Activated naive CD8-positive, alpha-beta T cell treated with anti-CD3 and anti-CD28 coated beads, Interleukin-2, amount 10 ng/mL, durations not matched to agents 7 days and 5 days (primary cell): Measurements from ENCODE around the gene TMEM208. TPM values are rescaled to one million over a fixed set of nuclear protein-coding genes. Genes with fewer than 3 reads are reported as not detected.

Experiments
- ATAC-seq: fragments of 150-1000 bp; cut with Tn5 transposase; one replicate; pipeline ENCODE4 v1.10.0; 2021; ENCODE audit warnings: low read depth, moderate library complexity
- POLR2A ChIA-PET: fragments of 350-600 bp; sonication (Branson Sonifier 250); formaldehyde crosslinking; loops from one replicate; lab custom pipeline; 2021; ENCODE audit warnings: antibody characterized with exemption; lab: Charles Lee
- DNase-seq: peaks from one replicate; pipeline ENCODE4 v3.0.0; 2021
- H3K27ac Mint-ChIP-seq: one replicate; pipeline ENCODE4 v1.8.0; 2022; ENCODE audit warnings: mild to moderate bottlenecking, mixed read lengths
- H3K27me3 Mint-ChIP-seq: one replicate; pipeline ENCODE4 v1.8.0; 2022; ENCODE audit warnings: mild to moderate bottlenecking, moderate library complexity, mixed read lengths
- H3K36me3 Mint-ChIP-seq: one replicate; pipeline ENCODE4 v1.8.0; 2021; ENCODE audit warnings: mild to moderate bottlenecking, mixed read lengths
- H3K4me1 Mint-ChIP-seq: one replicate; pipeline ENCODE4 v1.8.0; 2021; ENCODE audit warnings: mixed read lengths
- H3K4me3 Mint-ChIP-seq: one replicate; pipeline ENCODE4 v1.8.0; 2022; ENCODE audit warnings: mild to moderate bottlenecking, moderate library complexity, mixed read lengths
- H3K9me3 Mint-ChIP-seq: one replicate; pipeline ENCODE4 v1.8.0; 2021; ENCODE audit warnings: mixed read lengths
- total RNA-seq, 2 experiments: library from RNA; stranded (reverse); gene quantifications; one replicate each; pipeline ENCODE4 v1.2.3, GENCODE V29; 2021

TMEM208 gene
- total RNA-seq, 2 experiments from 2014 or later, result 30.3 to 30.5 TPM

- H3K4me3 Mint-ChIP-seq, result no peak overlapping the region
- H3K36me3 Mint-ChIP-seq, result no peaks in the 10 kb centered on the region
- no peaks in the 10 kb centered on the region for H3K9me3 Mint-ChIP-seq
- H3K27ac Mint-ChIP-seq, result no peak overlapping the region
- H3K4me1 Mint-ChIP-seq, result peaks cover 3% of the 10 kb centered on the region
- DNase-seq (no peak), ATAC-seq (no peak)
- POLR2A ChIA-PET, result interaction anchor here (1.0 kb wide), 1 partner anchor 19 kb away, joined by 4 read pairs; the partner anchor contains the start of gene TMEM208
- no peaks in the 10 kb centered on the region for H3K27me3 Mint-ChIP-seq
These were observed 19.5 kb upstream of the TMEM208 start for GRCh38 chr16:67207249-67208091.

- H3K4me3 Mint-ChIP-seq, result no peak overlapping the region
- peaks cover 3% of the 10 kb centered on the region for H3K4me1 Mint-ChIP-seq
- POLR2A ChIA-PET, result interaction anchor here (0.6 to 1.4 kb wide), 3 partner anchors 10 to 29 kb away, joined by 3 to 4 read pairs (median 3); no protein-coding TSS in a partner anchor
- no peak overlapping the region for H3K27ac Mint-ChIP-seq
- no peak for DNase-seq
- no peak for ATAC-seq
- H3K36me3 Mint-ChIP-seq, result no peaks in the 10 kb centered on the region
- no peaks in the 10 kb centered on the region for H3K9me3 Mint-ChIP-seq
- H3K27me3 Mint-ChIP-seq, result no peaks in the 10 kb centered on the region
These were observed 18.6 kb upstream of the TMEM208 start for GRCh38 chr16:67208154-67208896.

GRCh38 chr16:67209565-67209964 is 17.4 kb upstream of the TMEM208 start:
- Mint-ChIP-seq H3K36me3 (no peaks in the 10 kb centered on the region), H3K27ac (no peak overlapping the region), H3K4me3 (no peak overlapping the region), H3K9me3 (no peaks in the 10 kb centered on the region), H3K4me1 (peaks cover 3% of the 10 kb centered on the region), H3K27me3 (no peaks in the 10 kb centered on the region)
- POLR2A ChIA-PET, result interaction anchor here (1.1 to 1.4 kb wide), 2 partner anchors 17 to 27 kb away, joined by 3 to 5 read pairs; partner anchors contain the start of gene TMEM208
- no peak for DNase-seq
- ATAC-seq, result no peak

GRCh38 chr16:67210069-67210937 is 16.6 kb upstream of the TMEM208 start:
- Mint-ChIP-seq H3K36me3 (no peaks in the 10 kb centered on the region), H3K4me1 (peaks cover 3% of the 10 kb centered on the region), H3K27me3 (no peaks in the 10 kb centered on the region), H3K4me3 (no peak overlapping the region), H3K27ac (no peak overlapping the region), H3K9me3 (no peaks in the 10 kb centered on the region)
- DNase-seq, result no peak
- ATAC-seq, result no peak
- POLR2A ChIA-PET, result interaction anchor here (1.1 to 1.4 kb wide), 2 partner anchors 16 to 27 kb away, joined by 3 to 5 read pairs; partner anchors contain the start of gene TMEM208

GRCh38 chr16:67211674-67212073 is 15.3 kb upstream of the TMEM208 start:
- POLR2A ChIA-PET, result no interaction called here
- H3K27me3 Mint-ChIP-seq, result no peaks in the 10 kb centered on the region
- ATAC-seq (no peak), DNase-seq (no peak)
- peaks cover 3% of the 10 kb centered on the region for H3K4me1 Mint-ChIP-seq
- H3K27ac Mint-ChIP-seq, result no peak overlapping the region
- no peaks in the 10 kb centered on the region for H3K9me3 Mint-ChIP-seq
- H3K36me3 Mint-ChIP-seq, result no peaks in the 10 kb centered on the region
- H3K4me3 Mint-ChIP-seq, result no peak overlapping the region

GRCh38 chr16:67212766-67213165 is 14.2 kb upstream of the TMEM208 start:
- Mint-ChIP-seq H3K9me3 (no peaks in the 10 kb centered on the region), H3K4me3 (no peak overlapping the region), H3K27ac (no peak overlapping the region), H3K4me1 (peaks cover 12% of the 10 kb centered on the region), H3K36me3 (no peaks in the 10 kb centered on the region), H3K27me3 (no peaks in the 10 kb centered on the region)
- POLR2A ChIA-PET, result interaction anchor here (1.2 kb wide), 1 partner anchor 28 kb away, joined by 5 read pairs; no protein-coding TSS in a partner anchor
- ATAC-seq (no peak), DNase-seq (no peak)

GRCh38 chr16:67213197-67214019 is 13.5 kb upstream of the TMEM208 start:
- ATAC-seq (no peak), DNase-seq (no peak)
- Mint-ChIP-seq H3K4me3 (no peak overlapping the region), H3K27me3 (no peaks in the 10 kb centered on the region), H3K4me1 (peaks cover 13% of the 10 kb centered on the region), H3K36me3 (no peaks in the 10 kb centered on the region), H3K9me3 (no peaks in the 10 kb centered on the region), H3K27ac (no peak overlapping the region)
- POLR2A ChIA-PET, result interaction anchor here (1.2 kb wide), 1 partner anchor 29 kb away, joined by 5 read pairs; no protein-coding TSS in a partner anchor

GRCh38 chr16:67215706-67216105 is 11.2 kb upstream of the TMEM208 start:
- Mint-ChIP-seq H3K36me3 (no peaks in the 10 kb centered on the region), H3K9me3 (no peaks in the 10 kb centered on the region), H3K27me3 (no peaks in the 10 kb centered on the region), H3K4me1 (peaks cover 12% of the 10 kb centered on the region), H3K4me3 (no peak overlapping the region), H3K27ac (peak overlapping the region; percentile 31)
- no peak for ATAC-seq
- POLR2A ChIA-PET, result no interaction called here
- DNase-seq, result no peak

- ATAC-seq (no peak), DNase-seq (no peak)
- Mint-ChIP-seq H3K4me3 (no peak overlapping the region), H3K27ac (peak overlapping the region; percentile 41), H3K27me3 (no peaks in the 10 kb centered on the region), H3K36me3 (no peaks in the 10 kb centered on the region), H3K9me3 (no peaks in the 10 kb centered on the region), H3K4me1 (peaks cover 12% of the 10 kb centered on the region)
- POLR2A ChIA-PET, result interaction anchor here (1.1 to 2.4 kb wide), 2 partner anchors 10 to 31 kb away, joined by 3 to 9 read pairs; partner anchors contain the start of genes FHOD1 and TMEM208
These were observed 10.1 kb upstream of the TMEM208 start for GRCh38 chr16:67216612-67217490.

- Mint-ChIP-seq H3K4me3 (no peak overlapping the region), H3K27ac (no peak overlapping the region), H3K27me3 (no peaks in the 10 kb centered on the region), H3K9me3 (no peaks in the 10 kb centered on the region), H3K4me1 (peaks cover 31% of the 10 kb centered on the region), H3K36me3 (peaks cover 2% of the 10 kb centered on the region)
- POLR2A ChIA-PET, result interaction anchor here (10.3 kb wide), 1 partner anchor 22 kb away, joined by 130 read pairs; the partner anchor contains the start of genes FHOD1 and SLC9A5
- DNase-seq, result no peak
- no peak for ATAC-seq
These were observed 2.9 kb upstream of the TMEM208 start for GRCh38 chr16:67223992-67224391.

- no peak for ATAC-seq
- Mint-ChIP-seq H3K27me3 (no peaks in the 10 kb centered on the region), H3K4me1 (peaks cover 31% of the 10 kb centered on the region), H3K27ac (peak overlapping the region; percentile 92), H3K4me3 (peak overlapping the region; percentile 92), H3K9me3 (no peaks in the 10 kb centered on the region), H3K36me3 (peaks cover 5% of the 10 kb centered on the region)
- DNase-seq, result no peak
- POLR2A ChIA-PET, result interaction anchor here (0.6 to 10.3 kb wide), 12 partner anchors 9 to 255 kb away, joined by 3 to 130 read pairs (median 4); partner anchors contain the start of genes ATP6V0D1, B3GNT9, E2F4 and FHOD1
These were observed 581 bp upstream of the TMEM208 start for GRCh38 chr16:67226295-67226803.
